NCI-H1436 (cell line): ENCODE data around the gene SRMS.

Experiments
- DNase-seq: peaks from one replicate; lab custom pipeline; 2025; lab: John Stamatoyannopoulos, UW

Gene SRMS

DNA sequence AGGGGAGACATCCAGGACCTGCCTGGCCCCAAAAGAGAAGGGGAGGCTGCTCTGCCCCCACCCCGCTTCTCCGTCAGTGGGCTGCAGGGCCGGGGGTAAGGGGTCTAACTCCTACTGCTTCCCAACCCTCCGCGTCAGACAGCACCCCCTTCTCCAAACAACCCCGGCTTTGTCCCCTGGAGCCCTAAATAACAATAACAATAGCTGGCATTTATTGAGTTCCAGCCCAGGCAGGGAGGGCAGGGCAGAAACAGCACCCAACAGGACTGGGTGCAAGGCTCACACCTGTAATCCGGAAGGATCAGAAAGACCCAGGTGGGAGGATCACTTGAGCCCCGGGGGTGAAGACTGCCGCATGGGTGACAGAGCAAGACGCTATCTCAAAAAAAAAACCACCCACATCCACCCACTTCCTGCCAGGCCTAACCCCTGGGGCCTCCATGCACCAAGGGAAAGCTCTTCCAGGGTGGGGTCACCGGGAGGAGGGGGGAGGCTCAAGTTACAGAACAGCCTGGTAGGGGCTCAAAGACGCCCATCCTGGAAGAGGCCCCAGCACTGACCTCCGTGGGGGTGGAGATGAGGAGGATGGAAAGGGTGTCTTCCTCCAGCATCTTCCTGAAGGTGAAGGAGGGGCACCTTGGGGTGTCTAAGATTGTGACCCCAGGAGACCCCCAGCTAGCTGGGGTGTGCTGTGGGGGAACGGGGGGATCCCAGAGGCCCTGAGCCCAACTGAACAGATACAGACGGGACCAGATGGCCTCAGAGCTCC, 5.1 kb upstream of the SRMS start:
- no peak for DNase-seq

GRCh38 chr20:63551068-63551467, 3.5 kb upstream of the SRMS start:
- DNase-seq: no peak

DNA sequence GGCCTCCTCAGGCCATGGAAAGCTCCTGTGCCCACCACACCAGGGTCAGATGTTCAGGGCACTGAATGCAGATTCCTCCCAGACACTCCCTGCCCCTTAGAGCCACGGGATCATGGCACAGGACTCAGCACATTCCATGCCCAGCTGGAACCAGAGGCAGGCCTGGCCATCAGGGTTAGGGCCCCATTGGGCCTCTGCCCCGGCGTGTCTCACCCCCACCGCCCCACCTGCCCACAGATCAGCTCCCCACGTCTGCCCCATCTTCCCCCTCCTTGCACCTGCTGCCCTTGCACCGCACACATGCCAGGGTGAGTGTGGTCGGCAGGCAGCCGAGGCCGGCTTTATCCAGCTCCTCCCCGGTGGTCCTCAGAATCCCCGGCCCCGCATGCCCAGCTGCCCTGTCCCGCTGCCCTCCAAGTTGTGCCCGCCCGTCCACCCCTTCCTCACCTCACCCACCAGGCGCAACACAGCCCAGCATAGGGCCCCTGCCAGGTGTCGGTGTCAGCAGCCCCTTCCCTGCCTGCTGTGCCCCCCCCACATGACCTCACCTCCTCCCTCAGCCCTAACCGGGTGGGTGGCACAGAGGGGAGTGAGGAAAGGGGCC, 2.2 kb upstream of the SRMS start:
- no peak for DNase-seq

DNA sequence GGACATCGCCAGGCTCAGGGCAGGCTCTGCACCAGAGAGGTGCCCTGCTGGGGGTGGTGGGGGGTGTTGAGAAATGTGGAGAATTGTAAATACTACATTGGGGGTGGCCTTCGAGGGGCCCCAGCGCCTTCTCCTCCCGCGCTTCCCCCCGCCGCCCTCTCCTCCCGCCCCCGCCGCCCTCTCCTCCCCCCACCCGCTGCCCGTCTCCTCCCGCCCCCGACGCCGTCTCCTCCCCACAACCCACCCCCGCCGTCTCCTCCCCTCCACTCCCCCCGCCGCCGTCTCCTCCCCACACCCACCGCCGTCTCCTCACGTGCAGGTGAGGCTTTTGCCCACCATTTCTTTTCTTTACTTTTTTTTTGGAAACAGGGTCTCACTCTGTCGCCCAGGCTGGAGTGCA, 1.5 kb upstream of the SRMS start:
- DNase-seq: no peak

DNA sequence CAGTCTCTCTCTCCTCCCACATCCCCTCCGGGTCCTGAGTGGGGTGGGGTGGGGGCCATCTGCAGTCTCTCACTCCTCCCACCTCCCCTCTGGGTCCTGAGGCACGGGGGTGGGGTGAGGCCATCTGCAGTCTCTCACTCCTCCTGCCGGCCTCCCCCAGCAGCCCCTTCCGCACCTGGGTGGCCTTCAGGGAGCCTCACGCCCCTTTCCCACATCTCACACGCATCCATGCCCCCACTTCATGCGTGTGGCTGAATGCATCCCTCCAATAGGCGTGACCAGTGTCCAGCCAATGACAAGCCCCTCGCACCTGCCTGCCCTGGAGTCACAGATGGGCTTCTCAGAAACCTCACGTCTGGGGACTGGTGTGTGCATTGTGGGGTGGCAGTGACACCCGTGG, 993 bp upstream of the SRMS start:
- DNase-seq: no peak

DNA sequence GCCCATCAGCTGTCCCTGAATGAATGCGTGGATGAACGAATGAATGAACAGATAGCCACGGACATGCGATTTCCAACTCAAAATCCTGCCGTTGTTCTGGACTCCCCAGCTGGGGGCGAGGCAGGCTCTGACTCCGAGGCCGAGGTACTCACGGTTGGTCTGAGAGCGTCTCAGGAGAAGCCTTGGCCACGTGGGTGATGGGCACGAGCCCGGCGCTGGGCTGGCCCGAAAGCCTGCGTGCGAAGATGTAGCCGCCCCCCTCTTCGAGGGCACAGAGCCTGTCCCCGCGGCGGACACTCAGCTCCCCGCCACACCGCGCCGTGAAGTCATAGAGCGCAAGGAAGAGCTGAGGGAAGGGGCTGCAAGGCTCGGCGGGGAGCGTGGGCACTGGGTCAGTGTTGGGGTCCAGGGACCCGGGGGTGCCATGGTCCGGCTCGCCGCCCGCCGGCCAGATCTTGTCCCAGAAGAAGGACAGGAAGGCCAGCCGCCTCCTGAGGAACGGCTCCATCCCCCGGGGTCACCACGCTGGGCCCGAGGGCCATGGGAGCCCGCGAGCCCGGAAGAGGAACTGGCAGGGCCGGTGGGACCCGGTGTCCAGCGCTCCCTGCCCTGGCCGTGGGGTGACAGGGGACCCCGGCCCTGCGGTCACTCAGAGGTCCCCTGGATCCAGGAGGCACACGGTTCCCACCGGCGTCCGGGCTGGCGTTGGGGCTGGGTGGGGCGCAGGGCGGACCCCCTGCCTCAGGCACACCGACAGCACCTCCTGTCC, 409 bp downstream of the SRMS start:
- DNase-seq: no peak

DNA sequence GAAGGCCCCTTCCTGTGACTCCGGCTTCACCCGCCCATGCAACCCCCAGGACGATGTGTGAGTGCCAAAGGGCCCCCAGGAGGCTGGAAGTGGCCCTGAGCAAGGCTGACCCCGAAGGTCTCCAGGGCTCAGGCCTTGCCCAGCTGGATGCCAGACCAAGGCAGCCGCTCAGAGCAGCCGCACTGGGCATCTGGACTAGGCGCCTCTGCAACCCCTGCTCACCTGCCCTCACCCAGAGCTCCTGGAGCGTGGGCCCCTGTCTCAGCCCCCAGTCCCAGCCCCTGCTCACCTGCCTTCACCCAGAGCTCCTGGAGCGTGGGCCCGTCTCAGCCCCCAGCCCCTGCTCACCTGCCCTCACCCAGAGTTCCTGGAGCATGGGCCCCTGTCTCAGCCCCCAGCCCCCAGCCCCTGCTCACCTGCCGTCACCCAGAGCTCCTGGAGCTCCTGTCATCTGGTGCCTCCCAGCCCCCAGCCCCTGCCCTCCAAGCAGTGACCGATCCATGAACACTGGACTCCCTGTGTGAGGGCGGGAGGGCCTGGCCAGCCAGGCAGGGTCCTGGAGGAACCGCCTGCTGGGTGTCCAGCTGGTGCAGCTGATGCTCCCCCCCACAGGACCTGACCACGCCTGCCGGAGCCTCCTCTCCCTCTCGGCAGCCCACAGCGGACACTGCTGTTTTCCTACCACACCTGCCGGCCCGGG, 1.1 kb downstream of the SRMS start:
- no peak for DNase-seq

DNA sequence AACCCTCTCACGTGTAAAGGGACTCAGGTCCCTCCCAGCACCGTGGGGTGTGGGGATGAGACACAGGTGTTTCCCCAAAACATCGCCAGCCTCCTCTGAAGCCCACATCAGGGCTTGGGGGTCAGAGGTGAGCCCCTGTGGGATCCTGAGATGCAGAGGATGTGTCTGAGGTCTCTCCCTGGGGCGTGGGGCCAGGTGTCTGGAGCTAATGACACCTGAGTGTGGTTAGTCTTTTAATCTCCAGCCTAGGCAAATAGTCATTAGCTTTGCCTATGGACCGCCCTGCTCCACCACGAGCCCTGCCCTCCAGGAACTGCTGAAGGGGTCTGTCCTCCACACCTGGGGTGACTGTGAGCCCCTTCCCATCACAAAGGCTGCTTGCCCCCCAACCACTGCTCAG, 1.7 kb downstream of the SRMS start:
- no peak for DNase-seq

- no peak for DNase-seq
Measured at GRCh38 chr20:63544958-63545516, 2.5 kb downstream of the SRMS start.

DNA sequence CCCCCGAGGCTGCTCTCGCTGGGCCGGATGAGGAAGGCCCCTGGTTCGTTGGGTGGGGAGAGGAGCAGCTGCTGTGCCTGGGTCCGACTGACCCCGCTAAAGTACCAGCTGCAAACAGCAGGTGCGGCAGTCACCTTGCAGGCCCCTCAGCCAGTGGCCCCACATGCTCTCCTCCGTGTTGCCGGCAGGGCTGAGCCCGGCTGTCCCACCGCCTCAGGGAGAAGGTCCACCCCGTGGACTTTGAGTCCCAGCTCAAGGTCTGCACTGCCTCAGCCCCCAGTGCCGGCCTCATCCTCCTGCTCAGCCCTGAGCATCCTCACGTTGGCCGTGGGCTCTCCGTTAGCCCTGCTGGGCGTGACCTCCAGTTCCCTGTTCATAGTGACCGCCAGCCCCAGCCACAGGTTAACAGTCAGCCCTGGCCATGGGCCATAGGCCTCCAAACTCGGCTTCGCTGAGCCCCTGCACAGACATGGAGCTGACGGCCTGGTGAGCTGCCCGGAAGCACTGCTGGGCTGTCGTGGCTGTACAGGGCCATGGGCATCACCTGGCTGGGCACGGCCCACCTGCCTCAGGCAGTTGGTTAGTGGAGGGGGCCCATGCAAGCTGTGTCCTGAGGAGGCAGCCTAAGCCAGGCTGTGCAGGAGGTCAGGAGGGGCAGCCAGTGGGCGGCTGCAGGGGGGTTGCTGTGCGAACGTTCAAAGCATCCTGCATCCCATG, 3.1 kb downstream of the SRMS start:
- no peak for DNase-seq

DNA sequence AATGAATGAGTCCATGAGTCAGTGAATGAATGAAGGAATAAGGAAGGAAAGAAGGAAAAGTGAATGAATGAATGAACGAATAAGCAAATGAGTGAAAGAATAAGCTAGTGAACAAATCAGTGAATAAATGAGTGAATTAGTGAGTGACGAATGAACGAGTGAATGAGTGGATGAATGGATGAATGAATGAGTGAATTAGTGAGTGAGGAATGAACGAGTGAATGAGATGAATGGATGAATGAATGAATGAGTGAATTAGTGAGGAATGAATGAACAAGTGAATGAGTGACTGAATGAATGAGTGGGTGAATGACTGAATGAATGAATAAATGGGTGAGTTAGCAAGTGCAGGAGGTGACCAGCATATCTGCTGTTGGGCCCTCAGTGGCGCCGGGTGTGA, 3.8 kb downstream of the SRMS start:
- DNase-seq: no peak

GRCh38 chr20:63543131-63543530, 4.4 kb downstream of the SRMS start:
- no peak for DNase-seq

- no peak for DNase-seq
Measured at GRCh38 chr20:63542696-63543095, 4.9 kb downstream of the SRMS start.

GRCh38 chr20:63542031-63542559, 5.5 kb downstream of the SRMS start:
- no peak for DNase-seq

GRCh38 chr20:63541371-63541770, 6.2 kb downstream of the SRMS start:
- no peak for DNase-seq

DNA sequence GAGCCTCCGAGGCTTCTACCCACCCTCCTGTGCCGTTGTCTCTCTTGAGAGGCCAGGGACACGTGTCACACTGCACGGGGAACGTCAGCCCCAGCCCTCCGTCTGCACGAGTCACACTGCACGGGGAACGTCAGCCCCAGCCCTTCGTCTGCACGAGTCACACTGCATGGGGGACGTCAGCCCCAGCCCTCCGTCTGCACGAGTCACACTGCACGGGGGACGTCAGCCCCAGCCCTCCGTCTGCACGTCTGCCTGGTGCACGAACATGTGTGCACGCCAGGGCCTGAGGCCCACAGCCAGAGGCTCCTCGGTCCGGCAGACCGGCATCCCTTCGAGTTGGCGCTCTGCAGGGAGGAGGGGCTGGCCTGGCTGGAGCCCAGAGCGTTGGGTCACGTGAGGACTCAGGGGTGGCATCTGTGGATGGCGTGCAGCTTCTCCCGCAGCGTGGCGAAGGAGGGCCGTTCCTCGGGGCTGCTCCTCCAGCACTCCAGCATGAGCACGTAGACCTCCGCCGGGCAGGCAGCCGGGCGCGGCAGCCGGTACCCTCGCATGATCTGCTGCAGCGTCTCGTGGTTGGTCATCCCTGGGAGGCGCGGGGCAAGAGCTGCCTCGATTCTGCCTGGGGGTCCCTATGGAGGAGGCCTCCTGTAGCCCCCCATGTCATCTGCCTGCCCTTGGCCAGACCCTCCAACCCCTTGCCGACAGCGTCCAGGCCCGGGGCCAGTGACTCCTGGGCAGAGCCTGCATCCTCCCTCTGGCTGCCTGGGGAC, 6.9 kb downstream of the SRMS start:
- no peak for DNase-seq

- no peak for DNase-seq
Measured at GRCh38 chr20:63539441-63540370, 7.8 kb downstream of the SRMS start.

DNA sequence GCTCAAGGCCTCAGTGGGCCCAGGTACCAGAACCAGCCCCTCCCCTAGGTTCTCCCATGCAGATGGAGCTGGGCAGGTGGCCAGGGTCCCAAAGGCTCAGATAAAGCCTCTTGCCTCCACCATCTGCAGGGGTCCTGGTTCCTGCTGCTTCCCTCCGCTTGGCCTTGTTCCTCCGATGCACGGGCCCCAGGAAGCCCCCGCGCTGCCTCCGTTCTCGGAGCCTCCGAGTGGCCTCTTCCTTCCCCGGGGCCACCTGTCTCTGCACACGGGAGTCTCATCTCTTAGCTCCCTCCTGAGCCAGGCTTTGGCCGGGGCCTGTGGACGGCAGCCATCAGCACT, 8.5 kb downstream of the SRMS start:
- DNase-seq: no peak
